Adipocyte (in vitro differentiated cells): Measurements from ENCODE around the gene MMP20.
A peak's percentile ranks its signal among the peaks of the same experiment; 100 is the strongest.

Experiments used
- DNase-seq: peaks from one replicate; pipeline ENCODE4 v3.0.0-alpha.2; 2015; ENCODE audit warnings: low read depth
- H3K27me3 ChIP-seq: replicated peaks from 2 replicates; pipeline ENCODE4 v1.7.0; 2013; ENCODE audit warnings: mild to moderate bottlenecking, low read length, moderate library complexity; ENCODE audit not compliant: control insufficient read depth, insufficient read depth
- H3K36me3 ChIP-seq: 2 replicates; pipeline ENCODE4 v1.7.0; 2013; ENCODE audit warnings: low read length, mild to moderate bottlenecking, moderate library complexity; ENCODE audit not compliant: control insufficient read depth, insufficient read depth, severe bottlenecking
- H3K4me1 ChIP-seq: 2 replicates; pipeline ENCODE4 v1.7.0; 2013; ENCODE audit warnings: mild to moderate bottlenecking, low read length, moderate library complexity; ENCODE audit not compliant: control insufficient read depth, insufficient read depth
- H3K4me3 ChIP-seq: 2 replicates; pipeline ENCODE4 v1.7.0; 2013; ENCODE audit warnings: mild to moderate bottlenecking, low read length, moderate library complexity
- H3K9ac ChIP-seq: 2 replicates; pipeline ENCODE4 v1.7.0; 2013; ENCODE audit warnings: mild to moderate bottlenecking, low read length, moderate library complexity
- H3K9me3 ChIP-seq: 2 replicates; pipeline ENCODE4 v1.7.0; 2013; ENCODE audit warnings: mild to moderate bottlenecking, low read length, moderate library complexity; ENCODE audit not compliant: control insufficient read depth

MMP20 gene

GRCh38 chr11:102528618-102529017 lies 96.5 kb downstream of the MMP20 start:
- no peak overlapping the region for H3K9ac ChIP-seq
- H3K9me3 ChIP-seq = no peaks in the 10 kb centered on the region
- H3K4me1 ChIP-seq = peaks cover 8% of the 10 kb centered on the region
- DNase-seq = peak; percentile 19
- H3K36me3 ChIP-seq = no peaks in the 10 kb centered on the region
- H3K4me3 ChIP-seq = no peak overlapping the region
- H3K27me3 ChIP-seq = no peaks in the 10 kb centered on the region

DNA sequence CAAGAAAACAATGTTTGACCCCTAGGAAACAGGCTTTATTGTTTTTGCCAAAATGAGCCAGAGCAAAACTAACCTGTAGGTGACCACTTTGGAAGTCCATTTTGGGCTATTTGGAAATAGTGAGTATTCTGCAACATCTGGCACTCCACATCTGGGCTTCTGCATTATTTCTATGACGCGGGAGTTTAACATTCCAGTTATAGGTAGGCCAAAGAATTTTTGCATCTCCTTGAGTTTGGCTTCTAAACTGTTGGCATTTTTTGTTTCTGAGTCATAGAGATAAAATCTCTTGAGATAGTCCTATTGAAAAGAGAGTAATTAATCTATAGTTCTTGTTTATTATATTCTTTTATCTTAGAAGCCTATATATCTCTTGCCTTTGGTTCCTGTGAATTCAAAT lies 97.4 kb downstream of the MMP20 start:
- DNase-seq = no peak
- Histone ChIP-seq H3K9ac (no peak overlapping the region), H3K4me3 (no peak overlapping the region), H3K4me1 (peaks cover 8% of the 10 kb centered on the region), H3K27me3 (no peaks in the 10 kb centered on the region), H3K36me3 (no peaks in the 10 kb centered on the region), H3K9me3 (no peaks in the 10 kb centered on the region)

GRCh38 chr11:102527041-102527440 lies 98.1 kb downstream of the MMP20 start:
- H3K4me3 ChIP-seq = no peak overlapping the region
- no peaks in the 10 kb centered on the region for H3K27me3 ChIP-seq
- no peak for DNase-seq

More at GRCh38 chr11:102527041-102527440, 98.1 kb downstream of the MMP20 start:
- Histone ChIP-seq H3K4me1 (peaks cover 8% of the 10 kb centered on the region), H3K36me3 (no peaks in the 10 kb centered on the region), H3K9me3 (no peaks in the 10 kb centered on the region), H3K9ac (no peak overlapping the region)
